Astrocyte of the cerebellum (primary cell): Measurements from ENCODE around the gene TFDP1.
"Not testable (repeated sequence)": the region's sequence is repeated elsewhere in the genome, so short reads cannot be mapped to it uniquely, and the experiment has no call there.

Experiments
- DNase-seq: peaks from one replicate; pipeline ENCODE4 v3.0.0-alpha.2; 2011; ENCODE audit warnings: low read depth
- H3K4me3 ChIP-seq: 2 replicates; pipeline ENCODE4 v1.5.1; 2011; ENCODE audit warnings: mild to moderate bottlenecking, low read depth, low read length, moderate library complexity
- in situ Hi-C: cut with HindIII; loops from 2 replicates; pipeline ENCODE4 v1.10.0; 2017; ENCODE audit warnings: low sequenced_read_pairs
- TF ChIP-seq, protein P1 (sequence below): IDR thresholded peaks from 2 replicates; pipeline ENCODE4 v1.5.1; 2012; ENCODE audit warnings: low read length, low read depth, moderate library complexity, mild to moderate bottlenecking; ENCODE audit errors: missing control alignments

The TFDP1 gene

GRCh38 chr13:113621498-113621897 lies 36.9 kb downstream of the TFDP1 start:
- H3K4me3 ChIP-seq, DNase-seq, in situ Hi-C loops: not testable (repeated sequence)
- TF ChIP-seq, protein P1, sequence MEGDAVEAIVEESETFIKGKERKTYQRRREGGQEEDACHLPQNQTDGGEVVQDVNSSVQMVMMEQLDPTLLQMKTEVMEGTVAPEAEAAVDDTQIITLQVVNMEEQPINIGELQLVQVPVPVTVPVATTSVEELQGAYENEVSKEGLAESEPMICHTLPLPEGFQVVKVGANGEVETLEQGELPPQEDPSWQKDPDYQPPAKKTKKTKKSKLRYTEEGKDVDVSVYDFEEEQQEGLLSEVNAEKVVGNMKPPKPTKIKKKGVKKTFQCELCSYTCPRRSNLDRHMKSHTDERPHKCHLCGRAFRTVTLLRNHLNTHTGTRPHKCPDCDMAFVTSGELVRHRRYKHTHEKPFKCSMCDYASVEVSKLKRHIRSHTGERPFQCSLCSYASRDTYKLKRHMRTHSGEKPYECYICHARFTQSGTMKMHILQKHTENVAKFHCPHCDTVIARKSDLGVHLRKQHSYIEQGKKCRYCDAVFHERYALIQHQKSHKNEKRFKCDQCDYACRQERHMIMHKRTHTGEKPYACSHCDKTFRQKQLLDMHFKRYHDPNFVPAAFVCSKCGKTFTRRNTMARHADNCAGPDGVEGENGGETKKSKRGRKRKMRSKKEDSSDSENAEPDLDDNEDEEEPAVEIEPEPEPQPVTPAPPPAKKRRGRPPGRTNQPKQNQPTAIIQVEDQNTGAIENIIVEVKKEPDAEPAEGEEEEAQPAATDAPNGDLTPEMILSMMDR = peak; percentile 31

- DNase-seq, H3K4me3 ChIP-seq, in situ Hi-C loops: not testable (repeated sequence)
These were observed 37.5 kb downstream of the TFDP1 start for GRCh38 chr13:113621986-113622550.

GRCh38 chr13:113622791-113623490 lies 38.4 kb downstream of the TFDP1 start:
- in situ Hi-C loops = no loop called here
- no peak overlapping the region for H3K4me3 ChIP-seq
- TF ChIP-seq, protein P1 = no peak
- DNase-seq = no peak

DNA sequence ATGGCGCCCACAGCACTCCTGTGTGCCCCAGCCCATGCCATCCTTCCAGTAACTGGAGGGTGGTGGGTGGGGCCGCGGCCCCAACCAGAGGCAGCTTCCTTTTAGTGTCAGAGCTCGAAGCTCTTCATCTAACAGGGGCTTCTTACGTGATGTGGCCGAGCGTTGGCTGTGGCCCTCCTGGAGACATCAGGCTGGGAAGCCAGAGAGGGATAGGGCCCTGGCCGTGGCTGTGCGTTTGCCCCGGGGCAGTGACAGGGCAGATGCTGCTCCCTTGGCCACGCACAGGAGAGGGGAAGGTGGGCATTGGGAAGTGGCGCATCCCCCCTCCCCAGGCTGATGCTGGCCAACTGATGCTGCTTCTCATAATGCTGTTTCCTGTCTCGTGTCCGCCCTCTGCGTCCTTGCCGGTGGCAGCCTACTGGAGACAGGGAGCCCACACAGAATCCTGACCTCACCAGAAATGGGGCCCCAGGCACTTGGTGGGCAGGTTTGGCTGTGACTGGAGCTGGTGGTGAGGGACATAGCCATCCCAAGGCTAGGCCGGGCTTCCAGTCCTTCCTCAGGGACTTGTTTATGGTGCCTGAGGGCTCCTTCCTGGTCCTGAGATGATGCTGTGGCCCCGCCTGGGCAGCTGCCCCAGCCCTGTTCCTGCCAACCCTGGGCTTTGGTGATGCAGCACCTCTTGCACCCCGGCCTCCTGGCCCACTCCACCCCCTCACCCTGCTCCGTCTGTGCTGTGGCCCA lies 39.1 kb downstream of the TFDP1 start:
- TF ChIP-seq, protein P1 = no peak
- no peak for DNase-seq
- H3K4me3 ChIP-seq = no peak overlapping the region
- in situ Hi-C loops = no loop called here

GRCh38 chr13:113624235-113624587 lies 39.7 kb downstream of the TFDP1 start:
- no peak overlapping the region for H3K4me3 ChIP-seq
- no peak for DNase-seq
- in situ Hi-C loops = no loop called here
- TF ChIP-seq, protein P1 = no peak

DNA sequence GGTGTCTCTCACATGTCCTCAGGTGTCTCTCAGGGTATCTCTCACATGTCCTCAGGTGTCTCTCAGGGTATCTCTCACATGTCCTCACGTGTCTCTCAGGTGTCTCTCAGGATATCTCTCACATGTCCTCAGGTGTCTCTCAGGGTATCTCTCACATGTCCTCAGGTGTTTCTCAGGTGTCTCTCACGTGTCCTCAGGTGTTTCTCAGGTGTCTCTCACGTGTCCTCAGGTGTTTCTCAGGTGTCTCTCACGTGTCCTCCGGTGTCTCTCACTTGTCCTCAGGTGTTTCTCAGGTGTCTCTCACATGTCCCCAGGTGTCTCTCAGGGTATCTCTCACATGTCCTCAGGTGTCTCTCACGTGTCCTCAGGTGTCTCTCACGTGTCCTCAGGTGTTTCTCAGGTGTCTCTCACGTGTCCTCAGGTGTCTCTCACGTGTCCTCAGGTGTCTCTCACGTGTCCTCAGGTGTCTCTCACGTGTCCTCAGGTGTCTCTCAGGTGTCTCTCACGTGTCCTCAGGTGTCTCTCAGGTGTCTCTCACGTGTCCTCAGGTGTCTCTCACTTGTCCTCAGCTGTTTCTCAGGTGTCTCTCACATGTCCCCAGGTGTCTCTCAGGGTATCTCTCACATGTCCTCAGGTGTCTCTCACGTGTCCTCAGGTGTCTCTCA lies 40.2 kb downstream of the TFDP1 start:
- DNase-seq, H3K4me3 ChIP-seq, in situ Hi-C loops: not testable (repeated sequence)

GRCh38 chr13:113625965-113626721 lies 41.6 kb downstream of the TFDP1 start:
- peak; percentile 27 for DNase-seq
- in situ Hi-C loops = no loop called here
- TF ChIP-seq, protein P1 = no peak
- no peak overlapping the region for H3K4me3 ChIP-seq
